ENCODE data around the gene PGM2L1. TPM values are rescaled to one million over a fixed set of nuclear protein-coding genes. Genes with fewer than 3 reads are reported as not detected.

Gene PGM2L1
- total RNA-seq = 0.74 and 1.2 TPM in 2 replicates

GRCh38 chr11:74398244-74399159 lies at the start of gene PGM2L1:
Gene PGM2L1 (minus strand): TSS chr11:74398433. CDS start chr11:74398161, 272 bp downstream.

GRCh38 chr11:74311352-74311926 lies 86.8 kb downstream of the PGM2L1 start, which contains the start of gene P4HA3:
Gene P4HA3 (minus strand): TSS chr11:74311640. CDS start chr11:74311611, 29 bp downstream.

Other genes with a start within 250 kb of the PGM2L1 start
- 11.8 and 13.8 TPM in 2 replicates for gene C2CD3, start 227.4 kb downstream of the PGM2L1 start, total RNA-seq
- gene PPME1, start 227.1 kb downstream of the PGM2L1 start, total RNA-seq = 36.0 and 47.7 TPM in 2 replicates
- 2.4 and 3.7 TPM in 2 replicates for gene P4HA3, start 86.8 kb downstream of the PGM2L1 start, total RNA-seq
- gene KCNE3, start 69.1 kb upstream of the PGM2L1 start, total RNA-seq = 0.45 and 1.2 TPM in 2 replicates
- gene LIPT2, start 95.3 kb upstream of the PGM2L1 start, total RNA-seq = 3.0 and 4.0 TPM in 2 replicates
- 11.3 and 20.0 TPM in 2 replicates for gene POLD3, start 194.1 kb upstream of the PGM2L1 start, total RNA-seq

All from bronchus fibroblast of lung (primary cell).